Keratinocyte (primary cell): ENCODE data around the gene PPP6R1. TPM values are rescaled to one million over a fixed set of nuclear protein-coding genes. Genes with fewer than 3 reads are reported as not detected.

ENCODE experiments used
- DNase-seq: peaks from one replicate; pipeline ENCODE4 v3.0.0-alpha.2; 2011; ENCODE audit warnings: low read depth, missing footprints, low spot score
- FAIRE-seq: peaks from 2 replicates; lab custom pipeline; 2011; peaks lifted over from hg19 to GRCh38; lab: Jason Lieb, UNC
- H2AFZ ChIP-seq: 2 replicates; pipeline ENCODE4 v1.6.0; 2012; ENCODE audit warnings: low read length, control low read depth, inconsistent platforms; ENCODE audit not compliant: control insufficient read depth
- H3K27ac ChIP-seq: 2 replicates; pipeline ENCODE4 v1.5.1; 2011; ENCODE audit warnings: low read length; ENCODE audit not compliant: control insufficient read depth, insufficient read depth
- H3K27me3 ChIP-seq: 3 replicates; pipeline ENCODE4 v1.6.0; 2011; ENCODE audit warnings: low read length; ENCODE audit not compliant: control insufficient read depth, insufficient read depth; ENCODE audit errors: extremely low read depth
- H3K36me3 ChIP-seq, 2 experiments: 2 replicates in 1 of 2; 3 replicates in 1 of 2; pipeline ENCODE4 v1.5.1; 2011; ENCODE audit warnings: low read length in 2 of 2, mild to moderate bottlenecking in 1 of 2; ENCODE audit not compliant: control insufficient read depth in 2 of 2, insufficient read depth in 2 of 2; ENCODE audit errors: extremely low read depth in 1 of 2
- H3K4me1 ChIP-seq: 3 replicates; pipeline ENCODE4 v1.5.1; 2011; ENCODE audit warnings: low read length; ENCODE audit not compliant: control insufficient read depth, insufficient read depth; ENCODE audit errors: extremely low read depth
- H3K4me2 ChIP-seq: 3 replicates; pipeline ENCODE4 v1.6.0; 2011; ENCODE audit warnings: low read depth, low read length; ENCODE audit not compliant: control insufficient read depth, insufficient read depth; ENCODE audit errors: extremely low read depth
- H3K4me3 ChIP-seq, 3 experiments: fragments of 200-600 bp in 1 of 3; sonication (generic) in 1 of 3; 2 replicates in 2 of 3; 3 replicates in 1 of 3; pipeline ENCODE4 v1.5.1; 2011 to 2016; ENCODE audit warnings: low read length in 3 of 3, mild to moderate bottlenecking in 3 of 3, control low read depth in 2 of 3, inconsistent platforms in 1 of 3, low read depth in 1 of 3, mixed read lengths in 1 of 3, mixed run types in 1 of 3, moderate library complexity in 1 of 3; ENCODE audit not compliant: control insufficient read depth in 2 of 3, insufficient read depth in 2 of 3; ENCODE audit errors: extremely low read depth in 1 of 3
- H3K79me2 ChIP-seq: 2 replicates; pipeline ENCODE4 v1.6.0; 2012; ENCODE audit warnings: low read length; ENCODE audit not compliant: control insufficient read depth, insufficient read depth
- H3K9ac ChIP-seq: 3 replicates; pipeline ENCODE4 v1.6.0; 2011; ENCODE audit warnings: low read length; ENCODE audit not compliant: control insufficient read depth, insufficient read depth; ENCODE audit errors: extremely low read depth
- H3K9me1 ChIP-seq: 3 replicates; pipeline ENCODE4 v1.6.0; 2011; ENCODE audit warnings: low read length; ENCODE audit not compliant: control insufficient read depth, insufficient read depth; ENCODE audit errors: extremely low read depth
- H3K9me3 ChIP-seq: 2 replicates; pipeline ENCODE4 v1.5.1; 2012; ENCODE audit warnings: low read depth, low read length; ENCODE audit not compliant: control insufficient read depth
- H4K20me1 ChIP-seq: 3 replicates; pipeline ENCODE4 v1.6.0; 2011; ENCODE audit warnings: low read length; ENCODE audit not compliant: control insufficient read depth, insufficient read depth; ENCODE audit errors: extremely low read depth
- EZH2 ChIP-seq: IDR thresholded peaks from one replicate; pipeline ENCODE4 v1.6.1; 2012; ENCODE audit warnings: inconsistent platforms, mild to moderate bottlenecking, low read length, moderate library complexity
- dilution Hi-C: fragments of 300-500 bp; cut with MboI; formaldehyde crosslinking; loops from one replicate; pipeline ENCODE4 v1.7.0; 2020; ENCODE audit warnings: low sequenced_read_pairs; ENCODE audit not compliant: extremely low pct_ligation_motif_present
- polyA plus RNA-seq, 5 experiments: library from polyadenylated mRNA; depleted of rRNA in 3 of 5; stranded (reverse) in 3 of 5; stranded (forward) in 1 of 5; unstranded in 1 of 5; fragments of >200 nt; gene quantifications; 1 replicate in 1 of 5; 2 replicates in 3 of 5; 3 replicates in 1 of 5; pipeline versions ENCODE4 v1.2.1 to v1.2.3, GENCODE V29; 2011 to 2012; ENCODE audit warnings: missing spikeins in 2 of 5, low read depth in 1 of 5, low replicate concordance in 1 of 5
- TF ChIP-seq, protein P1 (sequence below), 3 experiments: IDR thresholded peaks in 1 of 3; conservative IDR thresholded peaks in 1 of 3; optimal IDR thresholded peaks in 1 of 3; 2 replicates in 2 of 3; 3 replicates in 1 of 3; pipeline versions ENCODE3 to v1.5.1; 2011; ENCODE audit warnings: low read length in 3 of 3, mild to moderate bottlenecking in 3 of 3, moderate library complexity in 2 of 3, control low read depth in 1 of 3, inconsistent platforms in 1 of 3; ENCODE audit not compliant: insufficient read depth in 2 of 3; ENCODE audit errors: extremely low read depth in 1 of 3

The PPP6R1 gene
- polyA plus RNA-seq, 1 donor (not counting 4 experiments of a cell fraction or from before 2014, with no cell fraction given): 26.7 TPM

DNA sequence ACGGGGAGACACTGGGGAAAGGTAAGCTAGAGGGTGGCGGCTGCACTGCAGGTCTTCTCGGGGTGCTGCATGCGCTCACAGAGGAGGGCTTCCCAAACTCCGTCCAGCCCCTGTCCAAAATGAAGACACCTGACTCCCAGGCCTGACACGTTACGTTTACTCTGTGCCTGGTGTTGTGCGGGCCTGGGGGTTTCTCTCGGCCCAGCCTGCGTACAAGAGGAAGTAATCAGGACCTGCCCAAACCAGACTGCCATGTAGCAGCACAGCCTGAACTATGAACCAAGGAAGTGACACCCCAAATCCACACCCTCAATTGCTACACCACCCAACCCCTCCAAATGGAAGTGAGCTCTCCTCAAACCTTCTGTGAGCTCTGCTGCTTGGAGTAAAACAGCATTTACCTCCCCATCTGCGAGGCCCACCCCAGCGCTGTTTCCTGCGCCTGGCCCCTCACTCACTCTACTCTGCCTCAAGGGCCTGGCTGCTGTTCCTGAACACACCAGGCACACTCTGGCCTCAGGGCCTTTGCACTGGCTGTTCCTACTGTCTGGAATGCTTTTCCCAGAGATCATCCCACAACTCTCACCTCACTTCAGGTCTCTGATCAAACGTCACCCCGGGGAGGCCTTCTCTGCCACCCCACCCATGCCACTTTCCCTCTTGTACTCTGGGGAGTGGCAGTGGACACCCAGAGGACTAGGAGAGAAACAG lies 18.1 kb upstream of the PPP6R1 start:
- H3K27me3 ChIP-seq: no peaks in the 10 kb centered on the region
- no peak overlapping the region for H3K27ac ChIP-seq
- no peak overlapping the region for H2AFZ ChIP-seq
- H3K36me3 ChIP-seq: peaks cover 16 to 25% of the 10 kb centered on the region in 2 experiments
- dilution Hi-C loops: no loop called here
- H3K9ac ChIP-seq: no peak overlapping the region
- H3K4me3 ChIP-seq: no peak overlapping the region
- peaks cover 7% of the 10 kb centered on the region for H3K79me2 ChIP-seq
- H4K20me1 ChIP-seq: no peaks in the 10 kb centered on the region
- DNase-seq: no peak
- no peak overlapping the region for H3K4me2 ChIP-seq
- no peak for FAIRE-seq
- peaks cover 14% of the 10 kb centered on the region for H3K4me1 ChIP-seq
- no peak for TF ChIP-seq EZH2
- TF ChIP-seq, protein P1, sequence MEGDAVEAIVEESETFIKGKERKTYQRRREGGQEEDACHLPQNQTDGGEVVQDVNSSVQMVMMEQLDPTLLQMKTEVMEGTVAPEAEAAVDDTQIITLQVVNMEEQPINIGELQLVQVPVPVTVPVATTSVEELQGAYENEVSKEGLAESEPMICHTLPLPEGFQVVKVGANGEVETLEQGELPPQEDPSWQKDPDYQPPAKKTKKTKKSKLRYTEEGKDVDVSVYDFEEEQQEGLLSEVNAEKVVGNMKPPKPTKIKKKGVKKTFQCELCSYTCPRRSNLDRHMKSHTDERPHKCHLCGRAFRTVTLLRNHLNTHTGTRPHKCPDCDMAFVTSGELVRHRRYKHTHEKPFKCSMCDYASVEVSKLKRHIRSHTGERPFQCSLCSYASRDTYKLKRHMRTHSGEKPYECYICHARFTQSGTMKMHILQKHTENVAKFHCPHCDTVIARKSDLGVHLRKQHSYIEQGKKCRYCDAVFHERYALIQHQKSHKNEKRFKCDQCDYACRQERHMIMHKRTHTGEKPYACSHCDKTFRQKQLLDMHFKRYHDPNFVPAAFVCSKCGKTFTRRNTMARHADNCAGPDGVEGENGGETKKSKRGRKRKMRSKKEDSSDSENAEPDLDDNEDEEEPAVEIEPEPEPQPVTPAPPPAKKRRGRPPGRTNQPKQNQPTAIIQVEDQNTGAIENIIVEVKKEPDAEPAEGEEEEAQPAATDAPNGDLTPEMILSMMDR (optimal IDR thresholded peaks at IDR 0.05 in 1 of 3, IDR thresholded peaks at IDR 0.05 in 1 of 3, conservative IDR thresholded peaks at IDR 0.05 in 1 of 3; ENCODE audit: extremely low read depth in 1 of 3, insufficient read depth in 2 of 3, low read length in 3 of 3): no peak
- no peaks in the 10 kb centered on the region for H3K9me3 ChIP-seq
- no peaks in the 10 kb centered on the region for H3K9me1 ChIP-seq

DNA sequence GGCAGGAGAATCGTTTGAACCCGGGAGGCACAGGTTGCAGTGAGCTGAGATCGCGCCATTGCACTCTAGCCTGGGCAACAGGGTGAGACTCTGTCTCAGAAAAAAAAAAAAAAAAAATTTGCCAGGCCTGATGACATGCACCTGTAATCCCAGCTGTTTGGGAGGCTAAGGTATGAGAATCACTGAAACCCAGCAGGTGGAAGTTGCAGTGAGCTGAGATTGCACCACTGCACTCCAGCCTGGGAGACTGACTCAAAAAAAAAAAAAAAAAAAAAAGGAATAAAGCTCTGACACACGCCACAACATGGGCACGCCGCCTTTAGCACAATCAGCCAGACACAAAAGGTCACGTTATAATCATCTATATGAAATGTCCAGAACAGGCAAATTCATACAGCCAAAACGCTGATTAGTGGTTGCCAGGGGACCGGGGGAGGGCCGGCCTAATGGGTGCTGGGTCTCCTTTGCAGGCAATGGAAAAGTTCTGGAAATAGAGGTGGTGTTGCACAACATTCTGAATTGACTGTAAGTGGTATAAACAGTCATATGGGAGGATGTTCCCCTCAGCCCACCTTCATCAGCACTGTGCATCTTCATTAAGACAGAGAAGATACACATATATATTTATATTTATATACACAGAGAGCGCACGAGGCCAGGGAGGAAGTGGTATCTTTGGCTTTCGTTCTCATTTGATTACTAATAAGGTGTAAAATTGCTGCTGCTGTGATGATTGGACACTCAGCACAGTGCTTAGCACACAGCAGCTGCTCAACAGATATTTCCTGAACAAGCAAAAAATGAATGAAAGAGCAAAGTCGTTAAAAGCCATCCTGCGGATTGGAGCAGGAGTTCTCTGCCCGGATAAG lies 17.3 kb upstream of the PPP6R1 start:
- DNase-seq: no peak
- Histone ChIP-seq H2AFZ (no peak overlapping the region), H3K4me3 (no peak overlapping the region), H3K4me1 (peaks cover 12% of the 10 kb centered on the region), H3K36me3 (peaks cover 16 to 25% of the 10 kb centered on the region in 2 experiments), H3K27ac (no peak overlapping the region), H3K9me3 (no peaks in the 10 kb centered on the region), H3K4me2 (no peak overlapping the region), H4K20me1 (no peaks in the 10 kb centered on the region), H3K9ac (no peak overlapping the region), H3K27me3 (no peaks in the 10 kb centered on the region), H3K79me2 (peaks cover 7% of the 10 kb centered on the region), H3K9me1 (no peaks in the 10 kb centered on the region)
- dilution Hi-C loops: no loop called here
- no peak for FAIRE-seq
- no peak for TF ChIP-seq EZH2
- TF ChIP-seq, protein P1 (optimal IDR thresholded peaks at IDR 0.05 in 1 of 3, IDR thresholded peaks at IDR 0.05 in 1 of 3, conservative IDR thresholded peaks at IDR 0.05 in 1 of 3; ENCODE audit: extremely low read depth in 1 of 3, insufficient read depth in 2 of 3, low read length in 3 of 3): no peak
